Fibroblast of pulmonary artery (primary cell): ENCODE results near the gene ITPRIPL2.

Source experiments
- DNase-seq: peaks from one replicate; pipeline ENCODE4 v3.0.0-alpha.2; 2010; ENCODE audit warnings: low read depth
- H3K4me3 ChIP-seq: replicated peaks from 2 replicates; pipeline ENCODE4 v1.5.1; 2011; ENCODE audit warnings: low read depth, mild to moderate bottlenecking, control low read depth, low read length, moderate library complexity
- TF ChIP-seq, protein P1 (sequence below): IDR thresholded peaks from 2 replicates; pipeline ENCODE4 v1.5.1; 2011; ENCODE audit warnings: mild to moderate bottlenecking, control low read depth, low read length, inconsistent platforms; ENCODE audit errors: missing control alignments

Gene ITPRIPL2

DNA sequence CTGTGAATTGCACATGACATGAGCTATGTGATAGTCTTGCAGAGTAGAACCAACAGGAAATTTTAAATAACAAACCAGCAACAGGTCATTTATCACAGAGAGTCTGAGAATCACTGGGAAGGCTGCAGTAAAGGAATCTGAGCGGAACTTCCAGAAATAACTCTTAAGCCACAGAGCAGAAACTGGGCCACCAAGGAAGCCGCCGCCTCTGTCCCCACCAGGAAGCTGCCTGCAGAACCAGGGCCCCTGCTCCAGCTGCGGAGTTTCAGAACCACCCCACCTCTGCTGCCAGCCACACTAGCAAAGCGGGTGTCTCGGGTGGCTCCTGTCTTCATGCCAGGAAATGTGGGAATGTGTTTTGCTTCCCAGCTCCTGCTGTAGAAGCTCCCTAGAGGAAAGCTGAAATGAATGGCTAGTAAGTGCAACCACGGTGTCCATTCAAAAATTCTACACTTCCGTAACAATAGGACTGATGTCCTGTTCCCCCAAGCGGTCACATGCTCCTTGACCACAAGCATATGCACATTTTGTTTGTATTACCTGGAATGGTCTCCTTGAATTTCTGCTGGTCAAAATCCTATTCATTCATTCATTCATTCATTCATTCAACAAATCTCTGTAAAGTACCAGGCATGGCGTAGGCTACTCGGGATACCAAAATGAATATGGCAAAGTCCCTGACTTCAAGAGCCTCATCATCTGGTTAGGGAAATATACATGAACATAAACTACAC lies 7.7 kb upstream of the ITPRIPL2 start:
- H3K4me3 ChIP-seq: no peak overlapping the region
- no peak for DNase-seq
- TF ChIP-seq, protein P1, sequence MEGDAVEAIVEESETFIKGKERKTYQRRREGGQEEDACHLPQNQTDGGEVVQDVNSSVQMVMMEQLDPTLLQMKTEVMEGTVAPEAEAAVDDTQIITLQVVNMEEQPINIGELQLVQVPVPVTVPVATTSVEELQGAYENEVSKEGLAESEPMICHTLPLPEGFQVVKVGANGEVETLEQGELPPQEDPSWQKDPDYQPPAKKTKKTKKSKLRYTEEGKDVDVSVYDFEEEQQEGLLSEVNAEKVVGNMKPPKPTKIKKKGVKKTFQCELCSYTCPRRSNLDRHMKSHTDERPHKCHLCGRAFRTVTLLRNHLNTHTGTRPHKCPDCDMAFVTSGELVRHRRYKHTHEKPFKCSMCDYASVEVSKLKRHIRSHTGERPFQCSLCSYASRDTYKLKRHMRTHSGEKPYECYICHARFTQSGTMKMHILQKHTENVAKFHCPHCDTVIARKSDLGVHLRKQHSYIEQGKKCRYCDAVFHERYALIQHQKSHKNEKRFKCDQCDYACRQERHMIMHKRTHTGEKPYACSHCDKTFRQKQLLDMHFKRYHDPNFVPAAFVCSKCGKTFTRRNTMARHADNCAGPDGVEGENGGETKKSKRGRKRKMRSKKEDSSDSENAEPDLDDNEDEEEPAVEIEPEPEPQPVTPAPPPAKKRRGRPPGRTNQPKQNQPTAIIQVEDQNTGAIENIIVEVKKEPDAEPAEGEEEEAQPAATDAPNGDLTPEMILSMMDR: no peak

DNA sequence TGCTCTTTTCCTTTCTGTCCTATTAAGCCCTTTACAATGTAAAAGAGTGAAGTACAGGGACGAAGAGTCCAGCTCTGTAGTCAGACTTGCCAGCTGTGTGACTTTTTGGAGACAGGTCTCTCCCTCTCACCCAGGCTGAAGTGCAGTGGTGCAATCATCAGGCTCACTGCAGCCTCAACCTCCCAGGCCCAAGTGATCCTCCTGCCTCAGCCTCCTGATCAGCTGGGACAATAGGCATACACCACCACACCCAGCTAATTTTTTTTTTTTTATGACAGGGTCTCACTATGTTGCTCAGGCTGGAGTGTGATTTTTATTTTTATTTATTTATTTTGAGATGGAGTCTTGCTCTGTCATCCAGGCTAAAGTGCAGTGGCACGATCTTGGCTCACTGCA lies 7.1 kb upstream of the ITPRIPL2 start:
- TF ChIP-seq, protein P1: no peak
- H3K4me3 ChIP-seq: no peak overlapping the region
- no peak for DNase-seq

DNA sequence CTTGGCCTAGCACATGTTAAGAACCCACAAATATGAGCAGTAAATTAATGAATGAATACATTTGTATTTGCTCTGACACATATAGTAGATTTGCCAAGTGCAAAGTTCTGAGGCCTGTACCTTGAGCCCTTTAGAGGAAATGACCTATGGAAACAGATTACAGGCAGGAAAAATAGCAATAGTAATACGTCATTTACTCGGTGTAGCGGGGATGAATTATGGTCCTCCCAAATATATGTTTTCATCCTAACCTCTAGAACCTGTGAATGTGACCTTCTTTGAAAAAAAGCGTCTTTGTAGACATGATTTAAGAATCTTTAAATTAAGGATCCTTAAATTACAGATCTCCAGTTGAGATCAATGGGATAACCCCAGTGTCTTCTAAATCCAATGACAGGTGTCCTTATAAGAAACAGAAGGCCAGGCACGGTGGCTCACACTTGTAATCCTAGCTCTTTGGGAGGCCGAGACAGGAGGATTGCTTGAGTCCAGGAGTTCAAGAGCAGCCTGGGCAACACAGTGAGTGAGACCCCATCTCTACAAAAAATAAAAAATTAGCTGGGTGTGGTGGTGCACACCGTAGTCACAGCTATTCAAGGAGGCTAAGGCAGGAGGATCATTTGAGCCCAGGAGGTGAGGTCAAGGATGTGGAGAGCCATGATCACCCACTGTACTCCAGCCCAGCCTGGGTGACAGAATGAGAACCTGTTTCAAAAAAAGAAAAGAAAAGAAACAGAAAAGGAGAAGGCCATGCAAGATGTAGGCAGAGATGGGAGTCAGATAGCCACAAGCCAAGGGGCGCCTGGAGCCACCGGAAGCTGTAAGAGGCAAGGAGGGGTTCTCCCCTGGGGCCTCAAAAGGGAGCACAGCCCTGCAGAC lies 5.1 kb upstream of the ITPRIPL2 start:
- TF ChIP-seq, protein P1: no peak

DNA sequence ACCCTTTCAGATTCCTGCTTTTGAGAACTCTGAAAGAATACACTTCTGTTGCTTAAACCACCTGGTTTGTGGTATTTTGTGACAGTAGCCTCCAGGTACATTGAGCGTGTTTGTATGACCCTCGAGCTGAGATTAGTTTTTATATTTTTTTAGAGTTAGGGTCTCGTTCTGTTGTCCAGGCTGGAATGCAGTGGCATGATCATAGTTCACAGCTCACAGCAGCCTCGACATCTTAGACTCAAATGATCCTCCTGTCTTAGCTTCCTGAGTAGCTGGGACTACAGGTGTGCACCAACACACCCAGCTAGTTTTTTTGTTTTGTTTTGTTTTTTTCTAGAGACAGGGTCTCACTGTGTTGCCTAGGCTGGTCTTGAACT lies 4.5 kb upstream of the ITPRIPL2 start:
- no peak for DNase-seq
- TF ChIP-seq, protein P1: no peak
- H3K4me3 ChIP-seq: no peak overlapping the region

More for the DNA sequence above, 5.1 kb upstream of the ITPRIPL2 start:
- DNase-seq: no peak
- H3K4me3 ChIP-seq: no peak overlapping the region

DNA sequence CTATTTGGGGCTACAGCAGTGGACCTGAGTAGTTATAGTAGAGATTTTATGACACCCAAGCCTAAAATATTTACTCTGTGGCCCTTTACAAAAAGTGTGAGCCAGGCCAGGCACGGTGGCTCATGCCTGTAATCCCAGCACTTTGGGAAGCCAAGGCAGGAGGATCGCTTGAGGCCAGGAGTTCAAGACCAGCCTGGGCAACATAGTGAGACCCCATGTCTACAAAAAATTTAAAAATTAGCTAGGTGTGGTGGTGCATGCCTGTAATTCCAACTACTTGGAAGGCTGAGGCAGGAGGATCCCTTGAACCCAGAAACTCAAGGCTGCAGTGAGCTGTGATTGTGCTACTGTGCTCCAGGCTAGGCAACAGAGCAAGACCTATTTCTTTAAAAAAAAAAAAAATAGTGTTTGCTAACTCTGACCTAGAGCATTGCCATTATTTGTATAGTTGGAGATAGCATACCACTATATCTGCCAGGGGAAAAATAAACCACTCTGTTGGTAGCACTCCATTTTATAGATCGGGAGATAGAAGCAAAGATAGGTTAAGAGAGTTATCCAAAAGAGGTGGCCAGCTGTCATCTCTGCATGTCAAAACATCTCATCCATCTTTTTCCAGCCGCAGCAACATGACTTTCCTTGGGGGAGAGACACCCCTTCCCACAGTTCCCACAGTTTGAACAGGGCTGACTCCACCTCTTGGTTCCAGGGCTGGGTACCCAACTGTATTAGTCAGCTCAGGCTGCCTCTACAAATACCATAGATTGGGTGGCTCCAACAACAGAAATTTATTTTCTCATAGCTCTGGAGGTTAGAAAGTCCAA lies 3.0 kb upstream of the ITPRIPL2 start:
- no peak overlapping the region for H3K4me3 ChIP-seq
- DNase-seq: no peak
- TF ChIP-seq, protein P1: no peak

DNA sequence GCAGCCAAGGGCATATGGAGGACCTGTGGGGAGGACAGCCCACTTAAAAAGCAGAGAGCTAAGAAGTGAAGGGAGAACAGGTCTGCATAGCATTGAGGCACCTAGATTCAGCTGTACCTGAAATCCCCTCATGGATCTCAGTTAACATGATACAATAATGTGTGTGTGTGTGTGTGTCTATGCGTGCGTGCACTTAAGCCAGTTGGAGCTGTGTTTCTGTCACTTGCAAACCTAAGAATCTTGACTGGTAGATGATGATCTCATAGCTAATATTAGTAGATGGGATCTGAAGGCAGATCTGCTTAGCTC lies 1.7 kb upstream of the ITPRIPL2 start:
- no peak overlapping the region for H3K4me3 ChIP-seq
- TF ChIP-seq, protein P1: no peak
- no peak for DNase-seq
